Fibroblast of the aortic adventitia (primary cell): ENCODE results near the gene ZSCAN9. TPM values are rescaled to one million over a fixed set of nuclear protein-coding genes. Genes with fewer than 3 reads are reported as not detected.

ENCODE experiments used
- DNase-seq: peaks from one replicate; pipeline ENCODE4 v3.0.0-alpha.2; 2010; ENCODE audit warnings: low read depth
- H3K4me3 ChIP-seq: 2 replicates; pipeline ENCODE4 v1.5.1; 2011; ENCODE audit warnings: low read depth, mild to moderate bottlenecking, control low read depth, low read length, moderate library complexity
- total RNA-seq: library from RNA; depleted of rRNA; stranded (reverse); fragments of >200 nt; gene quantifications from 2 replicates; pipeline ENCODE4 v1.2.3, GENCODE V29; 2012; ENCODE audit warnings: low replicate concordance
- TF ChIP-seq, protein P1 (sequence below): IDR thresholded peaks from 2 replicates; pipeline ENCODE4 v1.5.1; 2011; ENCODE audit warnings: mild to moderate bottlenecking, low read length, control low read depth, inconsistent platforms; ENCODE audit not compliant: insufficient read depth

ZSCAN9 gene
- total RNA-seq, 1 donor, result 10.8 TPM

DNA sequence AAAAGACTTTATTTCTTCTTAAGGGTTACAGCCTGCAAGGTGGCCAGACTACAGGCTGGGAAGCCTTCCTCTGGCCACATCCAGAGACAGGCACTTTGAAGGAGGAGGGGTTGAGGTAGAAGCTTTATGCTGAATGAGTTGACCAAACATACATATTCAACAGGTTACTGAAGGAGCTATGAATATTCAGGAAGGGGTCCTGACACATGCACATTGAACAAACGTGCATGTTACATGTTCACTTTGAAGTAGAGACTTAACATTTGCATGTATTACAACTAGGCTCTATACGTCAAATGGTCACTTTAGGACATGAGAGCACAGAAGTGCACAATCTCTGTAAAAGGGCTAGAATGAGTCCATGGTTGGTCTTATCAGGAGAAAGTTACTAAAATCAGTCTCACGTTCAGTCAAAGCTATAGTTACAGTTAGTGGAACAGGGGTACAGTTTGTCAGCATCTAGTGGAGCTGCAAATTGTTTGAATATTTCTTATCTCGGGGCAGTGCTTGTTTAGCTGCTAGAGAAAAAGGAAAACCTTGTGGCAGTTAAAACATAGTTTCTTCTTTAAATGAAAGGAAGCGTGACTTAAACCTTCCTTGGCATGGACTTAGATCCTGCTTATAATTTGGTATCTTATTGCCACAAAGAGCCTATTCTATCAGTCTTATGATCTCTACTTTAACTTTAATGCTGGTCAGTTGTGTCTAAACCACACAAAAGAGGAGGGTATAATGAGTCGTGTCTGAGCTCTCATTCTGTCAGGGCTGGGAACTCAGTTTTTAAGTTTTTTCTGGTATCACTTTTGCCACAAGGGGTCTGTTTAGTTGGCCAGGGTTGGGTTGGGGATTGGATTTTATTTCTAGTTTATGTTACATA, 4.6 kb upstream of the ZSCAN9 start:
- TF ChIP-seq, protein P1, sequence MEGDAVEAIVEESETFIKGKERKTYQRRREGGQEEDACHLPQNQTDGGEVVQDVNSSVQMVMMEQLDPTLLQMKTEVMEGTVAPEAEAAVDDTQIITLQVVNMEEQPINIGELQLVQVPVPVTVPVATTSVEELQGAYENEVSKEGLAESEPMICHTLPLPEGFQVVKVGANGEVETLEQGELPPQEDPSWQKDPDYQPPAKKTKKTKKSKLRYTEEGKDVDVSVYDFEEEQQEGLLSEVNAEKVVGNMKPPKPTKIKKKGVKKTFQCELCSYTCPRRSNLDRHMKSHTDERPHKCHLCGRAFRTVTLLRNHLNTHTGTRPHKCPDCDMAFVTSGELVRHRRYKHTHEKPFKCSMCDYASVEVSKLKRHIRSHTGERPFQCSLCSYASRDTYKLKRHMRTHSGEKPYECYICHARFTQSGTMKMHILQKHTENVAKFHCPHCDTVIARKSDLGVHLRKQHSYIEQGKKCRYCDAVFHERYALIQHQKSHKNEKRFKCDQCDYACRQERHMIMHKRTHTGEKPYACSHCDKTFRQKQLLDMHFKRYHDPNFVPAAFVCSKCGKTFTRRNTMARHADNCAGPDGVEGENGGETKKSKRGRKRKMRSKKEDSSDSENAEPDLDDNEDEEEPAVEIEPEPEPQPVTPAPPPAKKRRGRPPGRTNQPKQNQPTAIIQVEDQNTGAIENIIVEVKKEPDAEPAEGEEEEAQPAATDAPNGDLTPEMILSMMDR, result no peak

DNA sequence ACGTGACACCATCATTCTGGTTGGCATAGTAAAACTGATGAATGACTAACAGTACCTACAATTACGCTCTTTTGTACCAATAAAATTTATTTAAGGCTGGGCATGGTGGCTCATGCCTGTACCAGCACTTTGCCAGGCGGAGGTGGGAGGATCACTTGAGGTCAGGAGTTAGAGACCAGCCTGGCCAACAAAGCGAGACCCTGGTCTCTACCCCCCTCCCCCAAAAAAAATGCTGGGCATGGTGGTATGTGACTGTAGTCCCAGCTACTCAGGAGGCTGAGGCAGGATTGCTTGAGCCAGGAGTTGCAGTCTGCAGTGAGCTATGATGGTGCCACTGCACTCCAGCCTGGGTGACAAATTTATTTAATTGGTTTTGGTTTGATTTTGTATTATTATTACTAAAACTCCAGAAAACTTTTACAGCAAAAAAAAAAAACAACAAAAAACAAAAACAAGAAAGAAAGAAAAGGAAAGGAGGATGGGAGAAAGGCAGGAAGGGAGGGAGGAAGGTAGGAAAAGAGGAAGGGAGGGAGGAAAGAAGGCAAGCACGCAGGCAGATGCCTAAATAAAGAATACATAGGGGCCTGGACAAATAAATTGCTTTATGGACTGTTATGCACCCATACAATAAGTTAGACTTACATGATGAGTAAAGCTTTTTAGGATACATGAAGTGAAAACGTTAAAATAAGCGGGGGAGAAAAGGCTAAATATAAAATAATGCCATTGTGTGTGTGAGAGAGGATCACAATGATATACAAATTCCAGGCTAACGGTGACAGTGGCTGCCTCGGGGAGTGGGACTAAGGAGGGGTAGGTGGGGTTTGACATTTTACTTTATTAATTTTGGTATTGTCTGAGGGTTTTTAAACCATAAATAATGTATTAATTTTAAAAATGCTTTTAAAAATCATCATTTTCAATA, 682 bp upstream of the ZSCAN9 start:
- peak overlapping the region; percentile 83 for H3K4me3 ChIP-seq
- TF ChIP-seq, protein P1, result no peak
- DNase-seq, result no peak

More for the DNA sequence above, 4.6 kb upstream of the ZSCAN9 start:
- H3K4me3 ChIP-seq, result no peak overlapping the region
- no peak for DNase-seq

DNA sequence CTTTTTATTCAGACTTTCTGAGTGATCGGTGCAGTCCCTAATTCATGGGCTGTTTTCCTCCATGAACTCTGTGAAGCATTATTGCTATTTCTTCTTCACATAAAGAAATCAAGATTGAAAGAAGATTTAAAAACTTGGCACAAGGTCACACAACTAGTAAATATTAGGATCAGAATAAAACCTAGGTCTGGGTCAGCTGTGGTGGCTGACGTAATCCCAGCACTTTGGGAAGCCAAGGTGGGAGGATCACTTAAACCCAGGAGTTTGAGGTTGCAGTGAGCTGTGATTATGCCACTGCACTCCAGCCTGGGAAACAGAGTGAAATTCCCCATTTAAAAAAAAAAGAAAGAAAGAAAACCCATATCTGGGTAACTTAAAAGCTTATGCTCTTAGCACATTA, 1.4 kb downstream of the ZSCAN9 start:
- DNase-seq, result no peak
- H3K4me3 ChIP-seq, result peak overlapping the region; percentile 83
- TF ChIP-seq, protein P1, result no peak

DNA sequence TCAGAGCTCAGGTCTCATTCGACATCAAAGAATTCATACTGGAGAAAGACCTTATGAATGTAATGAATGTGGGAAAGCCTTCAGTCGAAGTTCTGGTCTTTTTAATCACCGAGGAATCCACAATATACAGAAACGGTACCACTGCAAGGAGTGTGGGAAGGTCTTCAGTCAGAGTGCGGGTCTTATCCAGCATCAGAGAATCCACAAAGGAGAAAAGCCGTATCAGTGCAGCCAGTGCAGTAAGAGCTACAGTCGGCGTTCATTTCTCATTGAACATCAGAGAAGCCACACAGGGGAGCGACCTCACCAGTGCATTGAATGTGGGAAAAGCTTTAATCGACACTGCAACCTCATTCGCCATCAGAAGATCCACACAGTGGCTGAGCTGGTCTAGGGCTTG, 7.7 kb downstream of the ZSCAN9 start:
- DNase-seq, result no peak
- TF ChIP-seq, protein P1, result no peak
- no peak overlapping the region for H3K4me3 ChIP-seq

DNA sequence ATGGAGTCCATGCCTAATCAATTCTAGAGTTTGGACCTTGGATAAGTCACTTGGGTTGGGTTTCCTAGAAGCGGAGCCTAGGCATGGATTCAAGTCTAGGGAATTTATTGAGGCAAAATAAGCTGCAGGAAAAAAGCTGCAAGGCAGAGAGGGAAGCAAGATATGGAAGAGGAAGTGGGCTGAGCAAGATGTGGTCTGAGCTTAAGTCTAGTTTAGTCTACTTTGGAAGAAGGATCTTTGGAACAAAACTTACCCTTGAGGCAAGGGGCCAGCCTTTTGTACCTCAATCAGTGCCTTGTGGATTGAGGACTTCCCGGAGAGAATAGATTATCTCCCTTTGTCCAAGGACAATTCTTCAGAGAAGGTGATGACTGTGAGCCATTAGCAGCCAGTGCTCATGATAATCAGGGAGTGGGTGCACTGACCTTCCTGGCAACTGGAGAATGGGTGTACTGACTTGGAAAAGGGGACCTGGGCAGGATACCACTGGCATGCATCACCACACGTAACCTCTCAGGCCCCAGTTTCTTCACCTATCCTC, 10.9 kb downstream of the ZSCAN9 start:
- no peak for DNase-seq
- TF ChIP-seq, protein P1, result no peak
- H3K4me3 ChIP-seq, result no peak overlapping the region

DNA sequence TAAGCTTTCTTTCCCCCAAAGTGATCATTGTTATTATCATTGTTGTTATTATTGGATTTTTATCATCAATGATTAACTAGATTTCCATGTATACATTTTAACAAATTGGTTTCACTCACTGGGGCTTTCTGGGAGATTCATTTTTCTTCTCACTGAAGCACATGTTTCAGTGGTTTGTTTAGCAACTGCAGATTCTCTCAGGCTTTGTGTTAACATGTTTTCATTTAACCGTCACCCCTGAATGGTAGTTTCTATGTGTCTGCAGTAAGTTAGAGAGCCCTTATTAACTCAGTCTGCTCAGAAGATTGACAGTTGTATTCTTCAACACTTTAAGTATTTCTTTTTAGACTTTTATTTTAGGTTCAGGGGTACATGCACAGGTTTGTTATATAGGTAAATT, 14.6 kb downstream of the ZSCAN9 start:
- H3K4me3 ChIP-seq, result no peak overlapping the region
- DNase-seq, result no peak
- TF ChIP-seq, protein P1, result no peak
